ENCODE results near the gene AMFR. TPM values are rescaled to one million over a fixed set of nuclear protein-coding genes. Genes with fewer than 3 reads are reported as not detected.

AMFR gene
- total and polyA plus RNA-seq, 10 donors = 48.1 to 249 (median 99.3) TPM

DNA sequence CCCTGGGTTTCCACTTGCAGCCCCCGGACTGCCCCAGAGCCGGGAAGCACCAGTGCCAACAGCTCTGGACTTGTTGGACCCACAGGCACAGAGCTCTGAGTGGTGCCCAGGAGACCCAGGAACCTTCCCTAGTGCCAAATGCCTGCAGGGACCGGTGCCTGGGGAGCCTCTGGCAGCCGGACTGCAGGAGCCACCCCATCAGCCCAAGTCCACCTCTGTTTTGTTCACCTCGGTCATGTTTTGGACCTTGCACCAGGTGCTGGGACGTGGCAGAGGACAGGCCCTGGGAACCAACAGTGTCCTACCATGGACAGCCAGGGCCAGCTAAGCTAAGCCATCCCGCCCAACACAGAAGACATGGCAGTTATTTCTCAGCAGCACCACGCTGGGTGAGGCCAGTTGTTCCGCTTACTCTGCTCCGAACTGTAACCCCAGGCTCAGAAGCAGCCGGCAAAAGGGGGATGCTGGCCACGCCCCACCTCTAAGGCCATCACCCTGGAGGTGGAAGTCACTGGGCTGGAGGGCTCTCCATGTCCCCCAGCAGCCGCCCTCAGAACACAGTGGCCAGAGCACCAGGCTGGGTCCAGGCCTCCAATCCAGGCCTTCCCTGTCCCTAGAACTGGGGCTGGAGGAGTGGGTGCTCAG lies 79.8 kb downstream of the AMFR start:
- no peak for TF ChIP-seq POLR2A (IDR thresholded peaks at IDR 0.05)
- no peak for TF ChIP-seq POLR2AphosphoS5 (IDR thresholded peaks at IDR 0.05)
- no peak for TF ChIP-seq CTCF (IDR thresholded peaks at IDR 0.05 in 8 of 11, conservative IDR thresholded peaks at IDR 0.05 in 3 of 11)
- WGBS, 5 donors = 85 to 92% (median 89%) methylated on average over 11 to 13 of the region's 13 CpGs
- H3K9me3 ChIP-seq = no peaks in the 10 kb centered on the region
- no peaks in the 10 kb centered on the region for H3K27me3 ChIP-seq (replicated peaks in 1 of 7)
- intact Hi-C loops (cut with DNase I; ENCODE audit: low total_unique reads) = no loop called here
- peak; percentile 42 for DNase-seq
- H3K27ac ChIP-seq = no peak overlapping the region
- H3K36me3 ChIP-seq = no peaks in the 10 kb centered on the region
- no peaks in the 10 kb centered on the region for H3K4me1 ChIP-seq
- no peak overlapping the region for H3K4me3 ChIP-seq

- H3K36me3 ChIP-seq = no peaks in the 10 kb centered on the region
- H3K4me3 ChIP-seq = no peak overlapping the region
- no peaks in the 10 kb centered on the region for H3K9me3 ChIP-seq
- intact Hi-C loops (cut with DNase I; ENCODE audit: low total_unique reads) = no loop called here
- WGBS, 5 donors = 74 to 87% (median 78%) methylated on average over 11 to 18 of the region's 18 CpGs
- no peaks in the 10 kb centered on the region for H3K4me1 ChIP-seq
- no peaks in the 10 kb centered on the region for H3K27me3 ChIP-seq (replicated peaks in 1 of 7)
- TF ChIP-seq CTCF (IDR thresholded peaks at IDR 0.05 in 8 of 11, conservative IDR thresholded peaks at IDR 0.05 in 3 of 11) = no peak
- no peak for TF ChIP-seq POLR2A (IDR thresholded peaks at IDR 0.05)
- no peak for TF ChIP-seq POLR2AphosphoS5 (IDR thresholded peaks at IDR 0.05)
- peak; percentile 68 for DNase-seq
- H3K27ac ChIP-seq = no peak overlapping the region
Measured at GRCh38 chr16:56344518-56345405, 80.6 kb downstream of the AMFR start.

DNA sequence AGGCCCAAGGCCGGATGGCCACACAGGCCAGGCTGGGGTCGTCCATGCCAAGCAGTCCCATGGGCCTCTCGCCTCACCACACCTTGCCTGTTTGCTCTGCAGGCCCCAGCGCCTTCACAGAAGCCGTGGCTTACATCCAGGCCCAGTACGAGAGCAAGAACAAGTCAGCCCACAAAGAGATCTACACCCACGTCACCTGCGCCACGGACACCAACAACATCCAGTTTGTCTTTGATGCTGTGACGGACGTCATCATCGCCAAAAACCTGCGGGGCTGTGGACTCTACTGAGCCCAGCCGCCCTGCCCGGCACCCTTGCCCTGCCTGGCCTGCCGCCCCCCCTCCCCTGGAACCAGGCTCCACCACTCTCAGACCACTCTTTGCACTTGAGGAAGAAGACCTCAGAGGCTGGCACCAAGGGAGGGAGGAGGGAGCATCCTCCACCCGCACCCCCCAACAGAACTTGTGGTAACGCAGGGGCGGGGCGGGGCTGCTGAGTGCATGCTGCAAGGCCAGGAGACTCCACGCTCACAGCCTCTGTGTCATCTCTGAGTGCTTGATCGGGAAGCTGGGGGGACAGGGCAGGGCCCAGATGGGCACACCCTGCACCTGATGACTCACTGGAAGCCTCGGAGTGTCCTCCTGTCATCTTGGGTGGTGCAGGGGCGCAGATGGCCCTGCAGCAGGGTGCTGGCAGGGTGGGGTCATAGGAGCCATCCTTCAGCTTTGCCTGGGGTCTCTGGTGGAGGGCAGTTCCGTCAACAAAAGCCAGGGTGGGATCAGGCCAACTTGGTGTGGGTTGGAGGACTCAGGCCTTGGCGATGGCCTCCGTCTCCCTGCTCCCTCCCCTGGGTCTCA lies 81.5 kb downstream of the AMFR start:
- no peaks in the 10 kb centered on the region for H3K4me1 ChIP-seq
- no peak for DNase-seq
- H3K4me3 ChIP-seq = no peak overlapping the region
- H3K36me3 ChIP-seq = no peaks in the 10 kb centered on the region
- 87 to 92% (median 91%) methylated on average over 22 to 27 of the region's 27 CpGs for WGBS, 5 donors
- TF ChIP-seq POLR2A (IDR thresholded peaks at IDR 0.05) (no peak), POLR2AphosphoS5 (IDR thresholded peaks at IDR 0.05) (no peak), CTCF (IDR thresholded peaks at IDR 0.05 in 8 of 11, conservative IDR thresholded peaks at IDR 0.05 in 3 of 11) (no peak)
- H3K27ac ChIP-seq = no peak overlapping the region
- intact Hi-C loops (cut with DNase I; ENCODE audit: low total_unique reads) = no loop called here
- no peaks in the 10 kb centered on the region for H3K9me3 ChIP-seq
- no peaks in the 10 kb centered on the region for H3K27me3 ChIP-seq (replicated peaks in 1 of 7)

Measured in spleen (tissue), 11 donors.